ENCODE measurements around the gene VRK1. TPM values are rescaled to one million over a fixed set of nuclear protein-coding genes. Genes with fewer than 3 reads are reported as not detected.

VRK1 gene
- total and polyA plus RNA-seq, 10 of the 15 experiments (the other 5 are each of a cell fraction or from before 2014, with no cell fraction given) = 50.9 to 137 (median 84.7) TPM

GRCh38 chr14:96796851-96797581, at the start of gene VRK1 (continued):
- TF ChIP-seq, protein P1, sequence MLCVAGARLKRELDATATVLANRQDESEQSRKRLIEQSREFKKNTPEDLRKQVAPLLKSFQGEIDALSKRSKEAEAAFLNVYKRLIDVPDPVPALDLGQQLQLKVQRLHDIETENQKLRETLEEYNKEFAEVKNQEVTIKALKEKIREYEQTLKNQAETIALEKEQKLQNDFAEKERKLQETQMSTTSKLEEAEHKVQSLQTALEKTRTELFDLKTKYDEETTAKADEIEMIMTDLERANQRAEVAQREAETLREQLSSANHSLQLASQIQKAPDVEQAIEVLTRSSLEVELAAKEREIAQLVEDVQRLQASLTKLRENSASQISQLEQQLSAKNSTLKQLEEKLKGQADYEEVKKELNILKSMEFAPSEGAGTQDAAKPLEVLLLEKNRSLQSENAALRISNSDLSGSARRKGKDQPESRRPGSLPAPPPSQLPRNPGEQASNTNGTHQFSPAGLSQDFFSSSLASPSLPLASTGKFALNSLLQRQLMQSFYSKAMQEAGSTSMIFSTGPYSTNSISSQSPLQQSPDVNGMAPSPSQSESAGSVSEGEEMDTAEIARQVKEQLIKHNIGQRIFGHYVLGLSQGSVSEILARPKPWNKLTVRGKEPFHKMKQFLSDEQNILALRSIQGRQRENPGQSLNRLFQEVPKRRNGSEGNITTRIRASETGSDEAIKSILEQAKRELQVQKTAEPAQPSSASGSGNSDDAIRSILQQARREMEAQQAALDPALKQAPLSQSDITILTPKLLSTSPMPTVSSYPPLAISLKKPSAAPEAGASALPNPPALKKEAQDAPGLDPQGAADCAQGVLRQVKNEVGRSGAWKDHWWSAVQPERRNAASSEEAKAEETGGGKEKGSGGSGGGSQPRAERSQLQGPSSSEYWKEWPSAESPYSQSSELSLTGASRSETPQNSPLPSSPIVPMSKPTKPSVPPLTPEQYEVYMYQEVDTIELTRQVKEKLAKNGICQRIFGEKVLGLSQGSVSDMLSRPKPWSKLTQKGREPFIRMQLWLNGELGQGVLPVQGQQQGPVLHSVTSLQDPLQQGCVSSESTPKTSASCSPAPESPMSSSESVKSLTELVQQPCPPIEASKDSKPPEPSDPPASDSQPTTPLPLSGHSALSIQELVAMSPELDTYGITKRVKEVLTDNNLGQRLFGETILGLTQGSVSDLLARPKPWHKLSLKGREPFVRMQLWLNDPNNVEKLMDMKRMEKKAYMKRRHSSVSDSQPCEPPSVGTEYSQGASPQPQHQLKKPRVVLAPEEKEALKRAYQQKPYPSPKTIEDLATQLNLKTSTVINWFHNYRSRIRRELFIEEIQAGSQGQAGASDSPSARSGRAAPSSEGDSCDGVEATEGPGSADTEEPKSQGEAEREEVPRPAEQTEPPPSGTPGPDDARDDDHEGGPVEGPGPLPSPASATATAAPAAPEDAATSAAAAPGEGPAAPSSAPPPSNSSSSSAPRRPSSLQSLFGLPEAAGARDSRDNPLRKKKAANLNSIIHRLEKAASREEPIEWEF (IDR thresholded peaks at IDR 0.05; ENCODE audit: insufficient replicate concordance, low read depth, low read length) = no peak
- TF ChIP-seq NR2C1 (IDR thresholded peaks at IDR 0.05) = peak; percentile 45
- no peak; the same call in 1 of the 2 replicates for TF ChIP-seq BCLAF1 (IDR thresholded peaks at IDR 0.05)
- TF ChIP-seq CBX5 (IDR thresholded peaks at IDR 0.05; ENCODE audit: low read depth) = no peak
- no peak for TF ChIP-seq NR2F1 (conservative IDR thresholded peaks at IDR 0.05)
- TF ChIP-seq SP1 (IDR thresholded peaks at IDR 0.05; ENCODE audit: low read depth, low read length) = peak; percentile 94
- TF ChIP-seq IKZF2 (IDR thresholded peaks at IDR 0.05) = no peak
- TF ChIP-seq RELB (IDR thresholded peaks at IDR 0.05; ENCODE audit: low read depth) = no peak
- TF ChIP-seq MYC (IDR thresholded peaks at IDR 0.05; ENCODE audit: insufficient read depth, insufficient read length, insufficient replicate concordance, low read length, severe bottlenecking) = peak; percentile 6
- TF ChIP-seq GATAD2B (conservative IDR thresholded peaks at IDR 0.05; ENCODE audit: low read depth) = peak; percentile 95
- TF ChIP-seq ZBTB40 (IDR thresholded peaks at IDR 0.05; ENCODE audit: borderline replicate concordance) = no peak; the same call in 1 of the 2 replicates
- peak; percentile 99 for TF ChIP-seq NKRF (conservative IDR thresholded peaks at IDR 0.05)

All from GM12878 (cell line).